Panc1 (cell line): ENCODE data around the gene TSPAN3.

Experiments
- CTCF ChIP-seq: fragments of 450-650 bp; IDR thresholded peaks from 2 replicates; pipeline ENCODE4 v1.5.1; 2017; ENCODE audit warnings: mild to moderate bottlenecking
- TCF7L2 ChIP-seq: IDR thresholded peaks from 2 replicates; pipeline ENCODE4 v1.6.1; 2011; ENCODE audit warnings: mild to moderate bottlenecking, low read depth, low read length, inconsistent platforms

- TF ChIP-seq CTCF = no peak
- TF ChIP-seq TCF7L2 = no peak
Measured at GRCh38 chr15:77032052-77032646, 38.8 kb downstream of the TSPAN3 start.
